HS-5 (cell line): ENCODE results near the gene SEZ6L2.
A peak's percentile ranks its signal among the peaks of the same experiment; 100 is the strongest.
"Not testable (repeated sequence)": the region's sequence is repeated elsewhere in the genome, so short reads cannot be mapped to it uniquely, and the experiment has no call there.

Experiments used
- DNase-seq: peaks from one replicate; pipeline ENCODE4 v3.0.0-alpha.2; 2012; ENCODE audit warnings: low read depth

SEZ6L2 gene

DNA sequence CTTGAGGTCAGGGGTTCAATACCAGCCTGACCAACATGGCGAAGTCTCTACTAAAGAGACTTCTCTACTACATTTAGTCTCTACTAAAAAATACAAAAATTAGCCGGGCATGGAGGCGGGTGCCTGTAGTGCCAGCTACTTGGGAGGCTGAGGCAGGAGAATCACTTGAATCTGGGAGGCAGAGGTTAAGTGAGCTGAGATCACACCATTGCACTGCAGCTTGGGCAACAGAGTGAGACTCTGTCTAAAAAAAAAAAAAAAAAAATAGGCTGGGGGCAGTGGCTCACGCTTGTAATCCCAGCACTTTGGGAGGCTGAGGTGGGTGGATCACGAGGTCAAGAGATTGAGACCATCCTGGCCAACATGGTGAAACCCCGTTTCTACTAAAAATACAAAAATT lies 10.5 kb upstream of the SEZ6L2 start:
- not testable (repeated sequence) for DNase-seq

DNA sequence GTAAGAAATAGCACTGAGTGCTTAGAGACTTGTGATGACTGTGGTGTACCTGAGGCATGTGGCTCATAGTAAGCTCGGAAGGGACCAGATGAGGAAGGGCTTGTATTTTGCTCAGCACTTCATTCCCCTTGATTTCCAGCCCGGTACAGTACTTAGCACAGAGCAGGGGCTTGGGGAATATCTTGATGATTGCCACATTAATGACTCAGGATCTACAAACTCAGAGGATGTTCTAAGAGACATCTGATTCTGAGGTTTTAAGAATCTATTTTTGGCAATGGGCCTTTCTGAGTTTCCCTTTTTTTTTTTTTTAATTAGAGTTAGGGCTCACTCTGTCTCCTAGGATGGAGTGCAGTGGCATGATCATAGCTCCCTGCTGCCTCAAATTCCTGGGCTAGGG lies 10.0 kb upstream of the SEZ6L2 start:
- DNase-seq: peak; percentile 48

DNA sequence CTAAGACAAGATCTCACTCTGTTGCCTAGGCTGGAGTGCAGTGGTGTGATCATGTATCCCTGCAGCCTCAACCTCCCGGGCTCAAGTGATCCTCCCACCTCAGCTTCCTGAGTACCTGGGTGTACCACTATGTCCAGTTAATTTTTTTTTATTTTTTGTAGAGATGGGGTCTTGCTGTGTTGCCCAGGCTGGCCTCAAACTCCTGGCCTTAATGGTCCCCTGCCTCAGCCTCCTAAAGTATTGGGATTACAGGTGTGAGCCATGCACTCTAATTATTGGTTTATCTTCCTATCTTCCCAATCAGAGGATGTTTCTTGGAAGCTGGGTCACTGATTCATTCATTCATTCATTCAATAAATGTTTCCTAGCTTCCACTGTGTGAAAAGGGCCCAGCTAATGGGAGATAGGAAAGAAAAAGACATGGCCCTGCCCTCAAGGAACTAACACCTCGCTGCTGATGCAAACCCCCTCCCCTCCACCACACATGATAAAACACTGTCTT lies 9.4 kb upstream of the SEZ6L2 start:
- DNase-seq: no peak

DNA sequence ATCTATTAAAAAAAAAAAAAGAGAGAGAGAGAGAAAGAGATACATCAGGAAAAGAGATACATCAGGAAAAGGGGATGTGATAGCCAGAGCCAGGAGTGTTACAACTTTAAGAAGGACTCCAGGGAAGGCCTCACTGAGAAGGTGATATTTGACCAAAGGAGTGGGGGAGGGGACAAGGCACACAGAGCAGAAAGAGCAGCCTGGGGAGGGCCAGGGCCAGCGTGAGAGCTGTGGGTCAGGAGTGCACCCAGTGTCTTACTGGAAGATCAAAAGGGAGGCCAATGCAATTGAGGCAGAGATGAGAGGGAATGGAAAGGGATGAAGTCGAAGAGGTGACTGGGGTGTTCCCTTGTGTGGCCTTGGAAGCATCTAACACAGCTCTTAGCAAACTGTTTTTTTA lies 8.6 kb upstream of the SEZ6L2 start:
- no peak for DNase-seq

DNA sequence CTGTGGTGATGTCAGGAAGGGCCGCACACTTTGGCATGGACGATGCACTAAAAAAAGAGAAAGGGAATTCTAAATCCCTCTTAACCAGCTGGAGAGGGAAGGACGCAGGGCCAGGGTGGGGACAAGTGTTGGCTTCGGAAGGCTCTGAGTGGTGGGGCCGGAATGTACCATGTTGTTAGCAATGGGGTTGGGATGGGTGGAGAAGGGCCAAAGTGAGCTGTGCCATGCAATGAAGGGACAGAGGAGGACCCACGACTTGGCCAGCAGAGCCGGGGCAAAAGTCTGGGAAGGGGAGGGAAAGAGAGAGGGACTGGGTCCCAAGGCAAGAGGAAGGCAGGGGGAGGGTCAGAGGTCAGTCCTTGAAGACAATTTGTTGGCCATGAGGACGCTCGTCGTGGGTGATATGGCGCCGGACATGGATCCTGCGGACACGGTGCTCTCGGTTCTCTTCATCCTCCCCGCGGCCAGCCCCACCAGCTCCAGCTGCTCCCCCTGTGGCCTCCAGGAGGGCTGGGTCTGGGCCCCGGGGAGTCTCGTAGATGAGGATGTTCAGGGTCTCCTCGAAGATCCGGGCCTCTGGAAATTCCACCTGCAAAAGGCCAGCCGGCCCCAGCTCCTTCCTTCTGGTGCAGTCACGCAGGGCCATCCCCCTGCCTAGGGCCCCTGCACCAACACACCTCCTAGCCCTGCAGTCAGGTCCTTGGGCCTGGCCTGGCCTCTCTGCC lies 7.3 kb upstream of the SEZ6L2 start:
- DNase-seq: no peak

DNA sequence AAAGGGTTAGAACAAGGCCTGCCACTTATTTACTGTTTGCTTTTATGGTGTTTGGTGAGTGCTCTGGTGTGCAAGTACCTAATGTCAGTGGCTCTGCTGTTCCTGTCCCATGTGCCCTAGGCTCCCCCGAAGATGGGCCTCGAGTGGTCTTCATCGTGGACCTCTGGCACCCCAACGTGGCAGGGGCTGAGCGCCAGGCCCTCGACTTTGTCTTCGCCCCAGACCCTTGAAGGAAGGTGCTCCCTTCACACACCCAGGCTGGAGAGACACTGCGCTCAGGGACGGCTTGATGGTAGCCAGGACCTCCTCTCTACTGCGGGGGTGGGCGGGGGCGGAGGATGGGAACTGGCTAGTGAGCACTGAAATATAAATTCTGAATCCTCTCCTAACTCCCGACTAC lies 6.3 kb upstream of the SEZ6L2 start:
- DNase-seq: no peak

DNA sequence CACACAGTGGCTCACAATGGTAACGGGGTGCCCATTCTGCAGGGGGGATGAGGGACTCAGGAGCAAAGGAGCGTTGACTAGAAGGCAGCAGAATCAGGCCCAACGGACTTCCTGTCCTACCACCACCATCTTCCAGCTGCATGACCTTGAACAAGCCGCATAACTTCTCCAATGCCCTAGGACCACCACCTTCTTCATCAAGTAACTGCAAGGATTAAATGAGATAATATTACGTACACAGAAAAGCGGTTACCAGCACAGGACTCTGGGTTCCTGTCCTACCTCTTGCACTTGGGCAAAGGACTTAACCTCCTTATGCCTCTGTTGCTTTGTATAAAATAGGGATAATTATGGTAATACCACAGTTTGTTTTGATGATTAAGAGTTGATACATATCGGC lies 5.6 kb upstream of the SEZ6L2 start:
- no peak for DNase-seq

DNA sequence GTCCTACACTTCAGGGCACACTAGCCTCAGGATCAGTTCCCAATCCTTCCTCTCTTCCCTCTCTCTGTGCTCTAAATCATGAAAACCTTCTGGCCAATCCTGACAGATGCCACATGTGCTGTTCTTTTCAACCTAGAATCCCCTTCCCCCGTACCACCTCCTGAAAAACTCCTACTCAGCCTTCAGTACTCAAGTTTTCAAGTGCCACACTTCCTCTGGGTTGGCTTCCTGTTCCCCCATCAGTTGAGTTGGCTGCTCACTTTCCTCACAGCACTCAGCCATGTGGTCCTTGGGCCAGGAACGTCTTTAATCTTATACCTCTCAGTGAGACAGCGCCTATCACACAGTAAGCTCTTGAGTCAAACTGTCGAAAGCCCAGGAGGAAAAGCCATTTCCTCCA lies 4.2 kb upstream of the SEZ6L2 start:
- no peak for DNase-seq

DNA sequence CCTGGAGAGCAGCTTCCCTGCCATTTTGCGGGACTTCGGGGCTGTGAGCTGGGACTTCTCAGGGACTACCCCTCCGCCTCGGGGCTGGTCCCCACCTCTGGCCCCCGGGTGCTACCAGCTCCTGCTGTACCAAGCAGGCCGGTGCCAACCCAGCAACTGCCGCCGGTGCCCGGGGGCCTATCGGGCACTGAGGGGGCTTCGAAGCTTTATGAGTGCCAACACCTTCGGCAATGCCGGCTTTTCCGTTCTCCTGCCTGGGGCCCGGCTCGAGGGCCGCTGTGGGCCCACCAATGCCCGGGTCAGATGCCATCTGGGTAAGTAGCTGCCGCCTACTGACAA lies 2.2 kb upstream of the SEZ6L2 start:
- DNase-seq: no peak

DNA sequence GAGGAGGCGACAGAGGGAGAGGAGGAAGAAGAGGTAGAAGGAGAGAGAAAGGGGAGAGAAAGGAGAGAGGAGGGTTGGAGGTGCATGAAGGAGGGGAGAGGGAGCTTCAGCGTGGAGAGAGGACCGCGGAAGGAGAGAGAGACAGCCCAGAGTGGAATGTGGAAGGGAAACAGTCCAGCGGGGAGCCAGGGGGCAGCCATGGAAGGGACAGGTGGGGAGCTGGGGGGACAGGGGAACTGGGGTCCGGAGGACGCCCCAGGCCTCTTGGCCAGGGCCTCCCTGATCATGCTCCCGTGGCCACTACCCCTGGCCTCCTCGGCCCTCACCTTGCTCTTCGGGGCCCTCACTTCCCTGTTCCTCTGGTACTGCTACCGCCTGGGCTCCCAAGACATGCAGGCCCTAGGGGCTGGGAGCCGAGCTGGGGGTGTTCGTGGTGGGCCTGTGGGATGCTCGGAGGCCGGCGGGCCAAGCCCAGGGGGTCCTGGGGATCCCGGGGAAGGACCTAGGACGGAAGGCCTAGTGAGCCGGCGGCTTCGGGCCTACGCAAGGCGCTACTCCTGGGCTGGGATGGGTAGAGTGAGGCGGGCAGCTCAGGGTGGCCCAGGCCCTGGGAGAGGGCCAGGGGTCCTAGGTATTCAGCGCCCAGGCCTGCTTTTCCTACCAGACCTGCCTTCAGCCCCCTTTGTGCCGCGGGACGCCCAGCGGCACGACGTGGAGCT lies 1.7 kb upstream of the SEZ6L2 start:
- no peak for DNase-seq

DNA sequence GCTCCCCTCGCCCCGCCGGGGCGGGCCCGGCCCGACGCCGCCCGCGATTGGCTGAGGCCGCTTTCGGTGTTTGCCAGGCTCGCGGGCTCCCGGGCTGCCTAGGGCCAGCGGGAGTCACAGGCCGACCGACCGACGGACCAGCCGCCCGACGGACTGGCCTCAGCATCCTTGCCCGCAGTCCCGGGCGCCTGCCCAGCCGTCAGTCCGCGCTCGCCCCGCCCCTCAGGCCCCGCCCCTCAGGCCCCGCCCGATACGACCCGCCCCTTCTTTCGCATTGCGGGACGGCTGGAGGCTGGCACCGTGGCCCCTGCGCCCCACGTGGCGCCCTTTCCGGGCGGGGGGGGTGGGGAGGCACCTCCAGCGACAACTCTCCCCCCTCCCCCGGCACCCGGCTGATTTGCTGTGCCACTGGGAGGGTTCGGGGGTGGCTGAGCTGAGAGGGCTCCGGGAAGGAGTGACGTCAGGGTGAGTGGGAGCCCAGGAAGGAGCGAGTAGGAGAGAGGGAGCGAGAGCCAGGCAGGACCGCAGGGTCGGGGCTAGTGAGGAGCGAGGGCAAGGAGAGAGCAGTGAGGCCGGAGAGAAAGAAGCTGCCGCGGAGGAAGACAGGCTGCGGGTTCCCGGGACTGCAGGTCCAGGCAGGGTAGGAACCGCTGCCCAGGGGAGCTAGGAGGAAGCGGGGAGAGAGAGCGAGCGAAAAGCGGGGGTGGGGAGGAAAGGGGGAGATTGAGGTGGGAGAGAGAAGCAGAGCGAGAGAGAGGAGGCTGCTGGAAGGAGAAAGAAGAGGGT lies 945 bp upstream of the SEZ6L2 start, which contains the start of gene ASPHD1:
Gene ASPHD1 (plus strand): TSS at position 387 of the 786 bp plus-strand sequence. CDS start 484 bp downstream, outside the sequence.
- peak; percentile 74 for DNase-seq

DNA sequence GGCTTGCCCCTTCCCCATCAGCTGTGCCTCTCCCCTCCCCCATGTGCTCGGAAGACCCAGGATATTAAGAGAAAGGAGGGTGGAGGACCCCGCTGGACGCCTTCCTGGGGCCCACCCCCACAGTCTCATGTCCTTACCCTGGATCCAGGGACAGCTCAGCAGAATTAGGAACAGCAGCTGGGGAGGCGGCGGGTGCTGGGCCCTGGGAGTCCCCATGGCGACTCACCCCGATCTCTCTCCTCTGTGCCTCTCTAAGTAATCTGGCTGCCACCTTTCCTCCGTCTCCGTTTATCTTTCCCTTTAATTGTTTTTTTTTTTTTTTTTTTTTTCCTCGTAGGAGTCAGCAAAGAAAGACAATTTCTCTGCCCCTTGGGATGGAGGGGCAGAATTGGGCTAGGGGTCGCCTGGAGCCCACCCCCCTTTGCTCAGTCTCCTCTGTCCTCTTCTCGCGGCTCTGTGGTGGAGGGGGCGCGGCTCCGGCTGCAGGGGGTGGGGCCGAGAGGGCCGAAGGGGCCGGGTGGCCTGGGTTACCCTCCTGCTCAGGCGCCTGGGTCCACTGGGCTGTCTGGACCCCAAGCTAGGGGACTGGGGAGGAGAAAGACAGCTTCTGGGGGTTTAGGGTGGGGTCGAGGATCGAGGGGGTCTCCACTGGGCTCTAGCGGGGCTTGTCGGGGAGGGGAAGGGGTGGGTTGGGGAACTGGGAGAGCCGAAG lies 390 bp downstream of the SEZ6L2 start:
- DNase-seq: peak; percentile 40

DNA sequence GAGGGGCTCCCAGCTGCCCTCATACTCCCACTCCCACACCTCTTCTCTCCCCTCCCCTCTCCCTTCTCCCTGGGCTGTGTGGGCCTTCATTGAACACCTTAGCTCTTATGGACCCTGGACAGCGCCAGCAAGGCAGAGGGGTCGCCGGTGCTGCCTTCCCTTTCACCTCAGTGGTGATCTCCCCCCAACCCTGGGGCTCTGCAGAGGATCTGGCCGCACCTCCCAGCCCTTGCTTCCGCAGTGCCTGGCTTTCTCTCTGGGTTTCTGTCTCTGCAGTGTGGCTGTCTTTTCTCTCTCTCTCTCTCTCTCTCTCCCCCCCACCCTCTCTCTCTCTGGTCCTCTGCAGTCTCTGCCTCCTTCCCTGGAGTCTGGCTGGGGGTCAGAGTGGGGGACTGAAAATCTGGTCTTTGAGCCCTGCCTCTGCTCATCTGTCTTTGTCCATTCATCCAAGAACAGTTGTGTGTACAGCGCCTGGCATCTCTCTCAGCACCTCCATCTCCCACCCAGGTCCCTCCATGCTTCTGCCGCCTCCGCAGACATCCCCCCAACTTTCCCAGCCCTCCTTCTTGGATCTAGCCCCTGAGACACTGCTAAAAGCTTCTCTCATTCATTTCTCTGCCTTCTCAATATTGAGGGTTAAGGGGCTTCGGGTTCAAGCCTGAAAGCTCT lies 1.1 kb downstream of the SEZ6L2 start:
- DNase-seq: no peak

DNA sequence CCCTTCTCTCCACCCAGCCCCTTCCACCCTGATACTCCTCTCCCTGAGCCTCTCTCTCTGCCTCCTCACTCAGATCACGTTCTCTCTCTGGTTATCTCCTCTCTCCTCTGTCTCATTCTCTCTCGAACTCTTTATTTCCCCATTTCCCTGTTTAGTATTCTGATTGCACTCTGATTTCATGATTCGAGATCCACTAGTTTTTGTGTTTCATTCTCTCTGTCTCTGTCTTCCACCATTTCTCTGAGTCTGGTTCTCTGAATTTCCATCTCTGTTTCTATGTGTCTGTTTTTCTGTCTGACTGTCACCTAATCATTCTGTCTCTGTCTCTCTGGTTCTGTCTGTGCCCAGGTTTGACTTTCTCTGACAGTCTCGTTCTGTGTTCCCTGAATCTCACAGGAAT lies 2.0 kb downstream of the SEZ6L2 start:
- no peak for DNase-seq

DNA sequence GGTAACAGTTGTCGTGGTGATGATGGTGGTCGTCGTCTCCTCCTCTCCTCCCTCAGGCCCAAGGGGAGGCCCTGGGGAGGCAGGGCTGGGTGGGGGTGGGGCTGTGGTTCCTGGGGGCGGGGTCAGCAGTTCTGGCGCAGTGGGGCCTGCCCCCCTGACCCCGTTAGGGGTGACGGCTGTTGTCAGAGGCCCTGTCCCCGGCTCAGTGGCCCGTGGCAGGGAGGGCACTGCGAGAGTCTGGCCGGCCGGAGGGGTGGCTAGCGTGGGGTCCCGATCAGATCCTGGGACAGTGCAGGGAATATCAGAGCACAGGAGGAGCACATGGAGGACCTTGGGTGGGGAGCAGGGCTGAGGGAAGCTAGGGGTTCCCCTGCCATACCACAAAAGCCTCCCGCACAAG lies 2.5 kb downstream of the SEZ6L2 start:
- DNase-seq: no peak

DNA sequence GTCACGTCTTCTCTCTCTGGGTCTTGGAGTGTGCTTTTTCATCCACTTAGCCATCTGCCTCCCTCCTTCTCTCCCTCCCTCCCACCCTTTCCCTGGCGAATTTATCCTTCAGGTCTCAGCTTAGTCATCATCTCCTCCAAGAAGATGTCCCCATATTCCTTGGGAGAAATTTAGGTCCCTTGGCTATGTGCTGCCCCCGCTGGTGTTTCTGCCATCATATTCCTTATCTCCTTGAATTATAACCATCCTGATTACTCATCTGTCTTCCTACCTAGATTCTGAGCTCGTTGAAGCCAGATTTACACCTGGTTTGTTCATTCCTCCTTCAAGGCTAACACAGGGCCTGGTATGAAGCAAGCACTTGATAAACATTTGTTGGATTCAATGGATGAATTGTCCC lies 5.0 kb downstream of the SEZ6L2 start:
- no peak for DNase-seq

DNA sequence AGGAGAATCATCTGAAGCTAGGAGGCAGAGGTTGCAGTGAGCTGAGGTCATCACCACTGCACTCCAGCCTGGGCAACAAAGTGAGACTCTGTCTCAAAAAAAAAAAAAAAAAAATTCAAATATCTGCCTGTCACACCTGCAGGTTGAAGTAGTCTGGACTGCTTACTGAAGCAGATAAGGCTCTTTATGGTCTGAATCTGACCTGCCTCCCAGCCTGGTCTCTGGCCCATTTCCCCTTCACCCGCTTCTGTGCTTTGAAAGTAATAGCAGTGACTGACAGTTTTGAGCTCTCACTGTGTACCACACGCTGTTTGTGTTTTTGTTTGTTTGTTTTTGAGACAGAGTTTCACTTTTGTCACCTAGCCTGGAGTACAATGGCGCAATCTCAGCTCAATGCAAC lies 5.8 kb downstream of the SEZ6L2 start:
- no peak for DNase-seq

DNA sequence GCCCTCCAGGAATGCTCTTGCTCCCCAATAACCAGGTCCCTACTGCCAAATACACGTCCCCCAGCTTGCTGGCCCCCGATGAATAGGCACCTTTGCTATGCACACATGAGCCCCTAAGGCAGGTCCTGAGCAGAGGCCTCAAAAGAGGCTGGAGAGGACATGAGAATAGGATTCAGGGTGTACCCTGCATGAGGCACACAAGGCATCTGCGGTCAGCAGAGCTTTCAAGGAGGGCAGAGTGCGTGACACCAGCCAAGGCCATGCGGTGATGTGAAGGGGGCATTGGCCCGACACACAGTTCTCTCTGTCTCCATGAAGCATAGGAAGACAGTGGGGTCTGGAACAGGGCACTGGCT lies 6.9 kb downstream of the SEZ6L2 start:
- DNase-seq: no peak

DNA sequence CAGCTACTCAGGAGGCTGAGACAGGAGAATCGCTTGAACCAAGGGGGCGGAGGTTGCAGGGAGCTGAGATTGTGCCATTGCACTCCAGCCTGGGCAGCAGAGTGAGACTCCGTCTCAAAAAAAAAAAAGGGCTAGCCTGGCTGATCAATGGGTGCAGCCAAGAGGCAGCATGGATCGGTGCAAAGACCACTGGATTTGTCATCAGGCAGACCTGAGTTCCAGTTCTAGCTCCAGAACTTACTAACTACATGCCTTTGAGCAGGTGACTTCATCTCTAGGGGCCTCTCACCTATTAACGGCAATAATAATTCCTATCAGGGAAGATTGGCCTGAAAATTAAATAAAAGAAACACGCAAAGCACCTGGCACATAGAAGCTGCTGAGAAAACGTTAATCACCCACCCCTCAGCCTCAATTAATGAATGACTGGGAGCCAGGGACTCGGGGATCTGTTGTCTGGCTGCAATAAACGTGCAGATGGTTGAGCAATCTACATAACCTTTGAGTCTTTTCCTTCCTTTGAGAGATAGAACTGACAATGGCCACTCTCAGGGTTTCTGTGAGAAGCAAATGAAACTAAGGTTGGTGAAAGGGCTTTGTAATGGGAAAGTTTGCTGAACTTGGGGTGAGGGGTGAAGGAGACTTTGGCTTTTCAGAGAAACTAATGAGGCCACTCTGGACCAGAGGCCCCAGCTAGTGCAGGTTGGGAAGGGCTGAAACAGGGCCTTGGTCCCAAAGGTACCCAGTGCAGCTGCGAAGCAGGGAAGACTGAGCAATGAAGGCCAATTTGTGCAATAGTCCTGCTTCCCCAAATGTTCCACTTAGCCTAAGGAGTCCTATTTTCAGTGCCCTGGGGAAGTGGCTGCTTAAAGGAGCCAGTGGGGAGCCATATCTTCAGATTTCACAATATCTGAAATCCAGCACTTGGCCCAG lies 7.6 kb downstream of the SEZ6L2 start:
- no peak for DNase-seq

DNA sequence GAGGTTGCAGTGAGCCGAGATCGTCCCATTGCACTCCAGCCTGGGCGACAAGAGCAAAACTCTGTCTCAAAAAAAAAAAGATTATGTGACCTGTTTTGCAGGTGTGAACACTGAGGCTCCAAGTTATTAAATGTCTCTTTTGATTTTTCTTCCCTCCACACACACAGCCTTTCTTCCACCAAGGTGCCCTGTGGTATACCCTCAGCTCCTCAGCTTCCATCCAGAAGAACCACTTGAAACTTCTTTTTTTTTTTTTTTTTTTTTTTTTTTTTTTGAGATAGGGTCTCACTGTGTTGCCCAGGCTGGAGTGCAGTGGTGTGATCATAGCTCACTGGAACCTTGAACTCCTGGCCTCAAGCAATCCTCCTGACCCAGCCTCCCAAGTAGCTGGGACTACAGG lies 10.0 kb downstream of the SEZ6L2 start:
- DNase-seq: not testable (repeated sequence)

DNA sequence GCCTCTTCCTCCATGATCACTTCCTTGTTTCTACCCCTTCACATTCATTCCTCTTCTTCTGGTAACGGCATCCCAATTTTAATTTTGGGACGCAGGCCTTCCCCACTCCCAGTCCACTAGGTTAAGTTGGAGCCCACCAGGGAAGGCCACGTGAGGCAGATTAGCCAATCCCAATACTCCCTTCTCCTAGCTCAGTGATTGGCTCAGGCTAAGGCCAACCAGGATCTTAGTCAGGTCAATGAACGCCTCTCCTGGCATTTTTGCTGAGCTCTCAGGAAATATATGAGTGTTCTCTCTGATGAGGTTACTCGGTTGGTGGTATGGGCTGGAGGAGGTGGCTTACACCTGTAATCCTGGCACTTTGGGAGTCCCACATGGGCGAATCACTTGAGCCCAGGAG lies 15.4 kb downstream of the SEZ6L2 start:
- DNase-seq: no peak
